Esophagus muscularis mucosa (tissue), 3 donors: ENCODE results near the gene NPAS3.

Source experiments
- CTCF ChIP-seq, 3 experiments: fragments of 200-600 bp in 2 of 3; fragments of 450-650 bp in 1 of 3; sonication (generic) in 2 of 3; IDR thresholded peaks; one replicate each; pipeline ENCODE4 v1.5.1; 2017 to 2019; ENCODE audit warnings: antibody characterized with exemption in 3 of 3, mild to moderate bottlenecking in 2 of 3, moderate library complexity in 1 of 3
- POLR2A ChIP-seq: fragments of 450-650 bp; IDR thresholded peaks from one replicate; pipeline ENCODE4 v1.6.1; 2017; ENCODE audit warnings: antibody characterized with exemption, moderate library complexity, mild to moderate bottlenecking, low read depth

- TF ChIP-seq CTCF (IDR thresholded peaks at IDR 0.05) (no peak), POLR2A (no peak)
Measured at GRCh38 chr14:33567731-33568130, 629.1 kb downstream of the NPAS3 start.
